Keratinocyte (primary cell): ENCODE measurements around the gene GPR180. TPM values are rescaled to one million over a fixed set of nuclear protein-coding genes. Genes with fewer than 3 reads are reported as not detected.
"Not testable (repeated sequence)": the region's sequence is repeated elsewhere in the genome, so short reads cannot be mapped to it uniquely, and the experiment has no call there.

Source experiments
- DNase-seq: peaks from one replicate; pipeline ENCODE4 v3.0.0-alpha.2; 2011; ENCODE audit warnings: low read depth, missing footprints, low spot score
- FAIRE-seq: peaks from 2 replicates; lab custom pipeline; 2011; peaks lifted over from hg19 to GRCh38; lab: Jason Lieb, UNC
- H2AFZ ChIP-seq: 2 replicates; pipeline ENCODE4 v1.6.0; 2012; ENCODE audit warnings: low read length, control low read depth, inconsistent platforms; ENCODE audit not compliant: control insufficient read depth
- H3K27ac ChIP-seq: 2 replicates; pipeline ENCODE4 v1.5.1; 2011; ENCODE audit warnings: low read length; ENCODE audit not compliant: control insufficient read depth, insufficient read depth
- H3K27me3 ChIP-seq: 3 replicates; pipeline ENCODE4 v1.6.0; 2011; ENCODE audit warnings: low read length; ENCODE audit not compliant: control insufficient read depth, insufficient read depth; ENCODE audit errors: extremely low read depth
- H3K36me3 ChIP-seq, 2 experiments: 2 replicates in 1 of 2; 3 replicates in 1 of 2; pipeline ENCODE4 v1.5.1; 2011; ENCODE audit warnings: low read length in 2 of 2, mild to moderate bottlenecking in 1 of 2; ENCODE audit not compliant: control insufficient read depth in 2 of 2, insufficient read depth in 2 of 2; ENCODE audit errors: extremely low read depth in 1 of 2
- H3K4me1 ChIP-seq: 3 replicates; pipeline ENCODE4 v1.5.1; 2011; ENCODE audit warnings: low read length; ENCODE audit not compliant: control insufficient read depth, insufficient read depth; ENCODE audit errors: extremely low read depth
- H3K4me2 ChIP-seq: 3 replicates; pipeline ENCODE4 v1.6.0; 2011; ENCODE audit warnings: low read depth, low read length; ENCODE audit not compliant: control insufficient read depth, insufficient read depth; ENCODE audit errors: extremely low read depth
- H3K4me3 ChIP-seq, 3 experiments: fragments of 200-600 bp in 1 of 3; sonication (generic) in 1 of 3; 2 replicates in 2 of 3; 3 replicates in 1 of 3; pipeline ENCODE4 v1.5.1; 2011 to 2016; ENCODE audit warnings: low read length in 3 of 3, mild to moderate bottlenecking in 3 of 3, control low read depth in 2 of 3, inconsistent platforms in 1 of 3, low read depth in 1 of 3, mixed read lengths in 1 of 3, mixed run types in 1 of 3, moderate library complexity in 1 of 3; ENCODE audit not compliant: control insufficient read depth in 2 of 3, insufficient read depth in 2 of 3; ENCODE audit errors: extremely low read depth in 1 of 3
- H3K79me2 ChIP-seq: 2 replicates; pipeline ENCODE4 v1.6.0; 2012; ENCODE audit warnings: low read length; ENCODE audit not compliant: control insufficient read depth, insufficient read depth
- H3K9ac ChIP-seq: 3 replicates; pipeline ENCODE4 v1.6.0; 2011; ENCODE audit warnings: low read length; ENCODE audit not compliant: control insufficient read depth, insufficient read depth; ENCODE audit errors: extremely low read depth
- H3K9me1 ChIP-seq: 3 replicates; pipeline ENCODE4 v1.6.0; 2011; ENCODE audit warnings: low read length; ENCODE audit not compliant: control insufficient read depth, insufficient read depth; ENCODE audit errors: extremely low read depth
- H3K9me3 ChIP-seq: 2 replicates; pipeline ENCODE4 v1.5.1; 2012; ENCODE audit warnings: low read depth, low read length; ENCODE audit not compliant: control insufficient read depth
- H4K20me1 ChIP-seq: 3 replicates; pipeline ENCODE4 v1.6.0; 2011; ENCODE audit warnings: low read length; ENCODE audit not compliant: control insufficient read depth, insufficient read depth; ENCODE audit errors: extremely low read depth
- EZH2 ChIP-seq: IDR thresholded peaks from one replicate; pipeline ENCODE4 v1.6.1; 2012; ENCODE audit warnings: inconsistent platforms, mild to moderate bottlenecking, low read length, moderate library complexity
- dilution Hi-C: fragments of 300-500 bp; cut with MboI; formaldehyde crosslinking; loops from one replicate; pipeline ENCODE4 v1.7.0; 2020; ENCODE audit warnings: low sequenced_read_pairs; ENCODE audit not compliant: extremely low pct_ligation_motif_present
- polyA plus RNA-seq, 5 experiments: library from polyadenylated mRNA; depleted of rRNA in 3 of 5; stranded (reverse) in 3 of 5; stranded (forward) in 1 of 5; unstranded in 1 of 5; fragments of >200 nt; gene quantifications; 1 replicate in 1 of 5; 2 replicates in 3 of 5; 3 replicates in 1 of 5; pipeline versions ENCODE4 v1.2.1 to v1.2.3, GENCODE V29; 2011 to 2012; ENCODE audit warnings: missing spikeins in 2 of 5, low read depth in 1 of 5, low replicate concordance in 1 of 5
- TF ChIP-seq, protein P1 (sequence below), 3 experiments: IDR thresholded peaks in 1 of 3; conservative IDR thresholded peaks in 1 of 3; optimal IDR thresholded peaks in 1 of 3; 2 replicates in 2 of 3; 3 replicates in 1 of 3; pipeline versions ENCODE3 to v1.5.1; 2011; ENCODE audit warnings: low read length in 3 of 3, mild to moderate bottlenecking in 3 of 3, moderate library complexity in 2 of 3, control low read depth in 1 of 3, inconsistent platforms in 1 of 3; ENCODE audit not compliant: insufficient read depth in 2 of 3; ENCODE audit errors: extremely low read depth in 1 of 3

Gene GPR180
- polyA plus RNA-seq, 1 donor (not counting 4 experiments of a cell fraction or from before 2014, with no cell fraction given): 9.9 TPM

DNA sequence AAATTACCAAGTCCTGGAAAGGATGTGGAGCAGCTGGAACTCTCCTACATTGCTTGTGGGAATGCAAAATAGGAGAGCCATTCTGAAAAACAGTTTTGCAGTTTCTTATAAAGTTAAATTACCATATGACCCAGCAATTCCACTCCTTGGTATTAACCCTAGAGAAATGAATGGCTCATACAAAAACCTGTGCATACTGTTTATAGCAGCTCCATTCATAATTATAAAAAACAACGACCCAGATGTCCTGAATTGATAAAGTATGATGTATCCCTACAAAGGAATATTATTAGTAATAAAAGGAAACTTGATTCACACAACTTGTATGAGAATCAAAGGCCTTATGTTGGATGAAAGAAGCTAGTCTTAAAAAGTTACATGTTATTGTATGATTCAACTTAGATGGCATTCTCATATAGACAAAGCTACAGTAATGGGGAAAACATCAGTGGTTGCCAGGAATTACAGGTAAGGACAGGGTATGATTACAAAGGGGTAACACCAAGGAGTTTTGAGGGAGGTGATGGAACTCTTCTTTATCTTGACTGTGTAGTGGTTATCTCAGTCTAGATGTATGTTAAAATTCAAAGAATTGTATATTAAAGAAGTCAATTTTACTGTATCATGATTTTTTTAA, 35.4 kb downstream of the GPR180 start:
- no peaks in the 10 kb centered on the region for H3K9me3 ChIP-seq
- dilution Hi-C loops: no loop called here
- H3K9me1 ChIP-seq: no peaks in the 10 kb centered on the region
- no peak overlapping the region for H3K4me2 ChIP-seq
- no peak for TF ChIP-seq EZH2
- TF ChIP-seq, protein P1, sequence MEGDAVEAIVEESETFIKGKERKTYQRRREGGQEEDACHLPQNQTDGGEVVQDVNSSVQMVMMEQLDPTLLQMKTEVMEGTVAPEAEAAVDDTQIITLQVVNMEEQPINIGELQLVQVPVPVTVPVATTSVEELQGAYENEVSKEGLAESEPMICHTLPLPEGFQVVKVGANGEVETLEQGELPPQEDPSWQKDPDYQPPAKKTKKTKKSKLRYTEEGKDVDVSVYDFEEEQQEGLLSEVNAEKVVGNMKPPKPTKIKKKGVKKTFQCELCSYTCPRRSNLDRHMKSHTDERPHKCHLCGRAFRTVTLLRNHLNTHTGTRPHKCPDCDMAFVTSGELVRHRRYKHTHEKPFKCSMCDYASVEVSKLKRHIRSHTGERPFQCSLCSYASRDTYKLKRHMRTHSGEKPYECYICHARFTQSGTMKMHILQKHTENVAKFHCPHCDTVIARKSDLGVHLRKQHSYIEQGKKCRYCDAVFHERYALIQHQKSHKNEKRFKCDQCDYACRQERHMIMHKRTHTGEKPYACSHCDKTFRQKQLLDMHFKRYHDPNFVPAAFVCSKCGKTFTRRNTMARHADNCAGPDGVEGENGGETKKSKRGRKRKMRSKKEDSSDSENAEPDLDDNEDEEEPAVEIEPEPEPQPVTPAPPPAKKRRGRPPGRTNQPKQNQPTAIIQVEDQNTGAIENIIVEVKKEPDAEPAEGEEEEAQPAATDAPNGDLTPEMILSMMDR (optimal IDR thresholded peaks at IDR 0.05 in 1 of 3, IDR thresholded peaks at IDR 0.05 in 1 of 3, conservative IDR thresholded peaks at IDR 0.05 in 1 of 3; ENCODE audit: extremely low read depth in 1 of 3, insufficient read depth in 2 of 3, low read length in 3 of 3): no peak
- peaks cover 19% of the 10 kb centered on the region for H3K4me1 ChIP-seq
- no peak overlapping the region for H3K27ac ChIP-seq
- H3K4me3 ChIP-seq: no peak overlapping the region
- H3K9ac ChIP-seq: no peak overlapping the region
- H2AFZ ChIP-seq: no peak overlapping the region
- H3K27me3 ChIP-seq: no peaks in the 10 kb centered on the region
- DNase-seq (no peak), FAIRE-seq (no peak)
- H4K20me1 ChIP-seq: no peaks in the 10 kb centered on the region
- no peaks in the 10 kb centered on the region for H3K36me3 ChIP-seq
- no peaks in the 10 kb centered on the region for H3K79me2 ChIP-seq

DNA sequence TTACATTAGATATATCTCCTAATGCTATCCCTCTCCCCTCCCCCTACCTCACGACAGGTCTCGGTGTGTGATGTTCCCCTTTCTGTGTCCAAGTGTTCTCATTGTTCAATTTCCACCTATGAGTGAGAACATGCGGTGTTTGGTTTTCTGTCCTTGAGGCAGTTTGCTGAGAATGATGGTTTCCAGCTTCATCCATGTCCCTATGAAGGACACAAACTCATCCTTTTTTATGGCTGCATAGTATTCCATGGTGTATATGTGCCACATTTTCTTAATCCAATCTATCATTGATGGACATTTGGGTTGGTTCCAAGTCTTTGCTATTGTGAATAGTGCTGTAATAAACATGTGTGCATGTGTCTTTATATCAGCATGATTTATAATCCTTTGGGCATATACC, 36.0 kb downstream of the GPR180 start:
- H3K9me1 ChIP-seq, H3K36me3 ChIP-seq, H3K4me2 ChIP-seq, DNase-seq, H2AFZ ChIP-seq, H4K20me1 ChIP-seq, H3K27ac ChIP-seq, H3K27me3 ChIP-seq, dilution Hi-C loops, H3K9ac ChIP-seq, H3K79me2 ChIP-seq, FAIRE-seq, H3K4me3 ChIP-seq, H3K9me3 ChIP-seq: not testable (repeated sequence)
- H3K4me1 ChIP-seq: peaks cover 26% of the 10 kb centered on the region

DNA sequence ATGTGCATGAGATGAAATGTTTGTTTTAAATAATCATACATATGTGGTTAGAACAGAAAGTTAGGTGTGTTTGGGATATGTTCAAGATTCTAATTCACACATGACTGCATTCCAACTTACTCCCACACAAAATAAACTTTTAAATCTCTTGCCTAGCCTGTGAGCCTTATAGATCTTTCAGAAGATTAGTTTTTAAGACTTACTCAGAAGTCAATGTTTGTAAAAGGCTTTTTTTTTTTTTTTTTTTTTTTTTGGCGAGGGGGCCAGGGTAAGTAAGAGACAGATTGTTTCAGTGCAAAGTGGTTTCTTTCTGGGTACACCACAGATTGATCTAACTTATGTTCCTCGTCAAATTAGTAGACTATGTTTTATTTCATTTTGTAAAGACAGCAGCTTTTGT, 39.1 kb downstream of the GPR180 start:
- Histone ChIP-seq H3K9me1 (no peaks in the 10 kb centered on the region), H3K27me3 (no peaks in the 10 kb centered on the region), H3K36me3 (no peaks in the 10 kb centered on the region), H3K4me3 (no peak overlapping the region), H3K4me1 (peaks cover 28% of the 10 kb centered on the region), H3K4me2 (peak overlapping the region; percentile 60), H3K9ac (peak overlapping the region; percentile 42), H3K27ac (peak overlapping the region; percentile 88), H3K79me2 (no peaks in the 10 kb centered on the region), H3K9me3 (no peaks in the 10 kb centered on the region), H2AFZ (peak overlapping the region; percentile 68), H4K20me1 (no peaks in the 10 kb centered on the region)
- TF ChIP-seq EZH2: no peak
- TF ChIP-seq, protein P1 (optimal IDR thresholded peaks at IDR 0.05 in 1 of 3, IDR thresholded peaks at IDR 0.05 in 1 of 3, conservative IDR thresholded peaks at IDR 0.05 in 1 of 3; ENCODE audit: extremely low read depth in 1 of 3, insufficient read depth in 2 of 3, low read length in 3 of 3): no peak
- dilution Hi-C loops: no loop called here
- FAIRE-seq (no peak), DNase-seq (no peak)
